ENCODE measurements around the gene ZNF813. TPM values are rescaled to one million over a fixed set of nuclear protein-coding genes. Genes with fewer than 3 reads are reported as not detected.

Gene ZNF813
- total RNA-seq, 1 donor from 2014 or later: 4.6 TPM

DNA sequence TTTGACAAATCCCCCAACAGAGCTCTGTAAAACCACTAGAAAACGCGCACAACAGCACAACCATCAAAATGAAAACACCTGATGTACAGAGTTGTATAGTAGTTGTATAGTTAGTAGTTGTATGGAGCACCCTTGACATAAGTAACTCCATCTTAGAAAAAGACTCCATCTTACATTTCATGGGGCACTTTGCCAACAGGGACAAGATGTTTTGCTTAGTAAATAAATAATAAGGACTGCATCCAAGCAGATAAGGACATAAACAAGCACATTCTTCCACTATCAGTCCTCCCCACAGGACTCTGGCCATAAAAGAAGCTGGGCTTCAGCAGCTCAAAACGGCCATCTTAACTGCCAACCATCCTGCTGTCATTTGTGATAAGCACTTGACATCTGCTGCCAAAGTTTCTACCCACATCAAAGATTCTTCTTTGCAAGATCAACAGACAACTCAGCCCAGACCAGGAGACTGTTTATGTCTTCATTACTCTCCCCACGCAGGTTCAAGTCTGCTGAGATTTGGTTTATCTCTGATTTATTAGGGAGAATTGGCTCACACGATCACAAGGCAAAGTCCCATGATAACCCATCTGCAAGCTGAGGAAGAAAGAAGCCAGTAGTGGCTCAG lies 49.7 kb downstream of the ZNF813 start:
- TF ChIP-seq, protein P1, sequence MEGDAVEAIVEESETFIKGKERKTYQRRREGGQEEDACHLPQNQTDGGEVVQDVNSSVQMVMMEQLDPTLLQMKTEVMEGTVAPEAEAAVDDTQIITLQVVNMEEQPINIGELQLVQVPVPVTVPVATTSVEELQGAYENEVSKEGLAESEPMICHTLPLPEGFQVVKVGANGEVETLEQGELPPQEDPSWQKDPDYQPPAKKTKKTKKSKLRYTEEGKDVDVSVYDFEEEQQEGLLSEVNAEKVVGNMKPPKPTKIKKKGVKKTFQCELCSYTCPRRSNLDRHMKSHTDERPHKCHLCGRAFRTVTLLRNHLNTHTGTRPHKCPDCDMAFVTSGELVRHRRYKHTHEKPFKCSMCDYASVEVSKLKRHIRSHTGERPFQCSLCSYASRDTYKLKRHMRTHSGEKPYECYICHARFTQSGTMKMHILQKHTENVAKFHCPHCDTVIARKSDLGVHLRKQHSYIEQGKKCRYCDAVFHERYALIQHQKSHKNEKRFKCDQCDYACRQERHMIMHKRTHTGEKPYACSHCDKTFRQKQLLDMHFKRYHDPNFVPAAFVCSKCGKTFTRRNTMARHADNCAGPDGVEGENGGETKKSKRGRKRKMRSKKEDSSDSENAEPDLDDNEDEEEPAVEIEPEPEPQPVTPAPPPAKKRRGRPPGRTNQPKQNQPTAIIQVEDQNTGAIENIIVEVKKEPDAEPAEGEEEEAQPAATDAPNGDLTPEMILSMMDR (conservative IDR thresholded peaks at IDR 0.05; ENCODE audit: low read depth, low read length): no peak
- H3K4me3 ChIP-seq (ENCODE audit: low read depth, low read length): no peak overlapping the region
- no peak for DNase-seq (ENCODE audit: low read depth)

DNA sequence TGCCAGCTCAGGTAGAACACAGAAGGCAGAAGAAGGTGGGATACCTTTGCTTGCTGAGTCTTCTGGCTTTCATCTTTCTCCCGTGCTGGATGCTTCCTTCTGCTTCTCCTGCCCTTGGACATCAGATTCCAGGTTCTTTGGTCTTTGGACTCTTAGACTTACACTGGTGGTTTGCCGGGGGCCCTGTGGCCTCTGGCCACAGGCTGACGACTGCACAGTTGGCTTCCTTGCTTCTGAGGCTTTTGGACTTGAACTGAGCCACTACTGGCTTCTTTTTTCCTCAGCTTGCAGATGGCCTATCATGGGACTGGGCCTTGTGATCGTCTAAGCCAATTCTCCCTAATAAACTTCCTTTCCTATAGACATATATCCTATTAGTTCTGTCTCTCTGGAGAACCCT lies 50.6 kb downstream of the ZNF813 start:
- no peak for DNase-seq (ENCODE audit: low read depth)
- no peak overlapping the region for H3K4me3 ChIP-seq (ENCODE audit: low read depth, low read length)
- TF ChIP-seq, protein P1 (conservative IDR thresholded peaks at IDR 0.05; ENCODE audit: low read depth, low read length): no peak

DNA sequence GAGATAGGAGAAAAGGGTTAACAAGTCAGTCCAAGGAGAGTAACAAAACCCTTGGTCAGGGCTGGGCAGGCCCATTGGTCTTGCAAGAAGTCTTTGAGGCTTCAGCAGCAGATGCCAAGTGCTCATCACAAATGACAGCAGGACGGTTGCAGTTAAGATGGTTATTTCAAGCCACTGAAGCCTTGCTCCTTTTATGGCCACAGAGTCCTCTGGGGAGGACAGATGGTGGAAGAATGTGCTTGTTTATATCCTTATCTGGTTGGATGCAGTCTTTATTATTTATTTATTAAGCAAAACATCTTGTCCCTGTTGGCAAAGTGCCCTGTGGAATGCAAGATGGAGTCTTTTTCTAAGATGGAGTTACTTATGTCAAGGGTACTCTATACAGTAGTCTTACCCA lies 51.2 kb downstream of the ZNF813 start:
- DNase-seq (ENCODE audit: low read depth): no peak
- no peak overlapping the region for H3K4me3 ChIP-seq (ENCODE audit: low read depth, low read length)
- TF ChIP-seq, protein P1 (conservative IDR thresholded peaks at IDR 0.05; ENCODE audit: low read depth, low read length): no peak

DNA sequence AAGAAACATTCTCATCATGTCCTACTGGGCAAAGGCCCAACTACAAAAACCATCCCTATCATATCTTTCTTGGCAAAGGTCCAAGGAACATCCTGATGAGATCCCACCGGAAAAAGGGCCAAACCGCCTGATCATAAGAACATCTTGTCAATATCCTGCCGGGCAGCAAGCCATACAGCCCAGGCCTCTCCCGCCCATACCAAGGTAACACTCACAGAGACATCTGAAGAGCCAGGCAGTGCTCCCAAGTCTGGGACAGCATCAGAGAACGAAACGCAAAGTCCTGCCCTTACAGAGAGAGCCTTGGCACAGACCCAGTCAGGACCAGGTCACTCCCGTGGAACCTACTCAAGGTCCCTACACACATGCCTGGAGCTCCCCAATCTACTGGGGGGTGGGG lies 51.9 kb downstream of the ZNF813 start:
- DNase-seq (ENCODE audit: low read depth): no peak
- TF ChIP-seq, protein P1 (conservative IDR thresholded peaks at IDR 0.05; ENCODE audit: low read depth, low read length): no peak
- H3K4me3 ChIP-seq (ENCODE audit: low read depth, low read length): no peak overlapping the region

DNA sequence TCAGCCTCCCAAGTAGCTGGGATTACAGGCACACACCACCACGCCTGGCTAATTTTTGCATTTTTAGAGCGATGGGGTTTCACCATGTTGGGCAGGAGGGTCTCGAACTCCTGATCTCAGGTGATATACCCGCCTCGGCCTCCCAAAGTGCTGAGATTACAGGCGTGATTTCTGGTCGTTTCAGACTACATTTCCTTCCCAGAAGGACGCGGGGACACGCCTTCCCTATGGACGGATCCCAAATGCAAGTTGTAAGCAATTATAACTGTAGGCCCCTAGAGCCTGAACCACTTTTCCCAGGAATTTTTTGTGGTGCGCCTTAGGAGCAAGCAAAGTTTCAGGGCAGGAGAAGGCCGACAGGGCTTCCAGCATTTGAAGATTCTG lies 52.6 kb downstream of the ZNF813 start:
- TF ChIP-seq, protein P1 (conservative IDR thresholded peaks at IDR 0.05; ENCODE audit: low read depth, low read length): no peak
- no peak for DNase-seq (ENCODE audit: low read depth)
- peak overlapping the region; percentile 85 for H3K4me3 ChIP-seq (ENCODE audit: low read depth, low read length)

DNA sequence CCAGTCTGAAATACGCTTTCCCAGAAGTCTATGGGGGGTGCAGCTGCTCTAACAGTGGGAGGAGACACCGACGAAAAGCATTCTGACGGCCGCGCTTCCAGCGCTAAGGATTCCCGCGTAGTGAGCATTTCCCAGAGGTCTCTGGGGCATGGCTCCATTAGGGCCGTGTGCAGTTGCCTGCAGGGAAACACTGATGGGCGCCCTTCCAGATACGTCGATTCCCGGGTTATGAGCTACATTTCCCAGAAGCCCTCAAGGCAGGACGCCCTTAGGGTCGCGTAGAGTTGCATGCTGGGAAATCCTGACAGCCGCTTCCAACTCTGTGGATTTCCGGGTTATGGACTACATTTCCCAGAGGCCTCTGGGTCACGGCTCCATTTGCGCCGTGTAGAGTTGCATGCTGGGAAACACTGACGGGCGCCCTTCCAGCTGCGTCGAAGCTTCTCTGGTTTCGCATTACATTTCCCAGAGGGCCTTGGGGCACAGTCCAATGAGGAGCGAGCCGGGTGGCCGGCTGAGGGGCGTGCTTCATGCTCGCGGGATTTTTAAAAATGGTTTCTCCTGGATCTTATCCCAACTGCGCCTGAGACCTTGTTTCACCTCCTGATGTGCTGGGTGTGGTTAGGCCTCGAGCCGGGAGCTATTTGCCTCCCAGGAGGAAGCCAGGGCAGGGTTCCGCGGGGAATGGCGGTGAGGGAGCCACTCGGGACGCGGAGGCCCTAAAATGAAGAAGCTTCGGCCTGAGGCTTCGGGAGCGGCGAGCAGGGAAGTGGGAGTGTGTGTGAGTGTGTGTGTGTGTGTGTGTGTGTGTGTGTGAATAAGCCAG lies 53.2 kb downstream of the ZNF813 start:
- peak overlapping the region; percentile 85 for H3K4me3 ChIP-seq (ENCODE audit: low read depth, low read length)
- peak; percentile 89 for DNase-seq (ENCODE audit: low read depth)
- TF ChIP-seq, protein P1 (conservative IDR thresholded peaks at IDR 0.05; ENCODE audit: low read depth, low read length): no peak
